ENCODE measurements around the gene PCDHGA3. TPM values are rescaled to one million over a fixed set of nuclear protein-coding genes. Genes with fewer than 3 reads are reported as not detected.
"Not testable (repeated sequence)": the region's sequence is repeated elsewhere in the genome, so short reads cannot be mapped to it uniquely, and the experiment has no call there.

Gene PCDHGA3
- total and polyA plus RNA-seq, 2 of the 13 experiments (the other 11 are each of a cell fraction or from before 2014, with no cell fraction given) = 0.05 TPM; not detected in 1

DNA sequence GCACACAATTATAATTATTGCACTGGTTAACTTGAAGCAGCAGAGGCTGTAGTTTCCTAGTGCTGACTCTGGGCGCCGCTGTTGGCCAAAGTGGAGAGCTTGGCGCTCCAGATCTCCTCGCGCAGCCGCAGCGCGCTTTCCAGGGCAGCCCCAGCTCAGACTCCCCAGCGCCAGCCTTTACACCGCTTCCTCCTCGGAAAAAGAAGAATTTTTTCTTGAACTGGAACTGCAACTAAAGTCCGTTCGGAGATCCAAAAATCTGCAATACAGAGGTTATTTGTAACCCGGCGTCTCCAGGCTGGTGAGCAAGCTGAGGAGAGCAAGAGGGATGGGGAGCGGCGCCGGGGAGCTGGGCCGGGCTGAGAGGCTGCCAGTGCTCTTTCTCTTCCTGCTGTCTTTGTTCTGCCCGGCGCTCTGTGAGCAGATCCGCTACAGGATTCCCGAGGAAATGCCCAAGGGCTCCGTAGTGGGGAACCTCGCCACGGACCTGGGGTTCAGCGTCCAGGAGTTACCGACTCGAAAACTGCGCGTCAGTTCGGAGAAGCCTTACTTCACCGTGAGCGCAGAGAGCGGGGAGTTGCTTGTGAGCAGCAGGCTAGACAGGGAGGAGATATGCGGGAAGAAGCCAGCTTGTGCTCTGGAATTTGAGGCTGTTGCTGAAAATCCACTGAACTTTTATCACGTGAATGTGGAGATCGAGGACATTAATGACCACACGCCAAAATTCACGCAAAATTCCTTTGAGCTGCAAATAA, 44.1 kb downstream of the PCDHGA3 start, which contains the start of gene PCDHGB4:
TSS of gene PCDHGB4 (plus strand) at position 142 of the 755 bp plus-strand sequence. CDS start at position 329, 187 bp downstream.
- ATAC-seq = peak; percentile 96
- H3K4me1 ChIP-seq (ENCODE audit: insufficient read depth, low read length); H3K9ac ChIP-seq (ENCODE audit: insufficient read depth, low read depth, low read length); in situ Hi-C loops (cut with HindIII; ENCODE audit: extremely low pct_ligation_motif_present, low pct_unique_long_range_greater_than_20kb); H3K27ac ChIP-seq (ENCODE audit: extremely low read length, insufficient read depth, low read length); H3K36me3 ChIP-seq (replicated peaks in 1 of 2; ENCODE audit: control insufficient read depth in 1 of 2, insufficient read depth in 2 of 2, low read length in 2 of 2); H3K79me2 ChIP-seq (ENCODE audit: insufficient read depth, low read length); H2AFZ ChIP-seq (ENCODE audit: low read length); H4K20me1 ChIP-seq (ENCODE audit: insufficient read depth, low read length); H3K27me3 ChIP-seq (ENCODE audit: control insufficient read depth in 1 of 2, insufficient read depth in 2 of 2, low read length in 2 of 2); intact Hi-C loops (cut with micrococcal nuclease; ENCODE audit: unreplicated experiment): not testable (repeated sequence)
- TF ChIP-seq, protein P1, sequence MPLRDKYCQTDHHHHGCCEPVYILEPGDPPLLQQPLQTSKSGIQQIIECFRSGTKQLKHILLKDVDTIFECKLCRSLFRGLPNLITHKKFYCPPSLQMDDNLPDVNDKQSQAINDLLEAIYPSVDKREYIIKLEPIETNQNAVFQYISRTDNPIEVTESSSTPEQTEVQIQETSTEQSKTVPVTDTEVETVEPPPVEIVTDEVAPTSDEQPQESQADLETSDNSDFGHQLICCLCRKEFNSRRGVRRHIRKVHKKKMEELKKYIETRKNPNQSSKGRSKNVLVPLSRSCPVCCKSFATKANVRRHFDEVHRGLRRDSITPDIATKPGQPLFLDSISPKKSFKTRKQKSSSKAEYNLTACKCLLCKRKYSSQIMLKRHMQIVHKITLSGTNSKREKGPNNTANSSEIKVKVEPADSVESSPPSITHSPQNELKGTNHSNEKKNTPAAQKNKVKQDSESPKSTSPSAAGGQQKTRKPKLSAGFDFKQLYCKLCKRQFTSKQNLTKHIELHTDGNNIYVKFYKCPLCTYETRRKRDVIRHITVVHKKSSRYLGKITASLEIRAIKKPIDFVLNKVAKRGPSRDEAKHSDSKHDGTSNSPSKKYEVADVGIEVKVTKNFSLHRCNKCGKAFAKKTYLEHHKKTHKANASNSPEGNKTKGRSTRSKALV (CRISPR knock-in tag; IDR thresholded peaks at IDR 0.05) = peak; percentile 46; the same call in 1 of the 2 replicates
- TF ChIP-seq ZNF687 (CRISPR knock-in tag; IDR thresholded peaks at IDR 0.05) (peak; percentile 3; the same call in 1 of the 2 replicates), STAG1 (CRISPR knock-in tag; IDR thresholded peaks at IDR 0.05) (peak; percentile 64), KDM2A (CRISPR knock-in tag; IDR thresholded peaks at IDR 0.05; ENCODE audit: borderline replicate concordance, low read depth) (peak; percentile 31; the same call in 1 of the 2 replicates), CTCF (CRISPR knock-in tag; IDR thresholded peaks at IDR 0.05) (peak; percentile 66), PHF8 (CRISPR knock-in tag; IDR thresholded peaks at IDR 0.05) (0 out of 2 replicates have a peak, but pooled peaks have one; percentile 19), RAD21 (CRISPR knock-in tag; IDR thresholded peaks at IDR 0.05) (peak; percentile 59)
- H3K4me3 ChIP-seq (replicated peaks in 1 of 3; ENCODE audit: insufficient read depth in 1 of 3, low read depth in 2 of 3, low read length in 3 of 3) = peak within 1 kb of the TSS in 2 of 3 experiments; percentile 39 to 50; a peak in 4 of 6 replicates
- peaks cover 18% of the 10 kb centered on the region for H3K9me3 ChIP-seq (ENCODE audit: low read length)
- peak within 1 kb of the TSS; percentile 51 for H3K4me2 ChIP-seq (ENCODE audit: low read depth, low read length)
- FAIRE-seq = peak; percentile 44
- WGBS (ENCODE audit: low lambda C conversion rate) = 46% methylated on average over 18 of the region's 40 CpGs
- TSS peak; percentile 47 for BruUV-seq (replicated peaks)
- POLR2A ChIA-PET = interaction anchor here (1.2 kb wide), 1 partner anchor 67 kb away, joined by 3 read pairs; the partner anchor contains the start of gene TAF7
- DNase-seq (ENCODE audit: low spot score) = peak; percentile 16
- CTCF ChIA-PET (ENCODE audit: low intra/inter-chr PET ratio, low total read pairs) = interaction anchor here (0.6 to 1.5 kb wide), 3 partner anchors 137 to 177 kb away, joined by 3 to 8 read pairs (median 3); no protein-coding TSS in a partner anchor

All from HepG2 (cell line).